Tibial artery (tissue), 4 donors: ENCODE data around the gene EXOC6B.

ENCODE experiments used
- DNase-seq, 2 donors: peaks; one replicate each; pipeline ENCODE4 v3.0.0-alpha.2; 2019
- H3K27ac ChIP-seq, 2 donors: fragments of 200-600 bp; sonication (generic) in 1 of 2; 1 replicate in 1 of 2; 2 replicates in 1 of 2; pipeline ENCODE4 v1.5.1; 2018 to 2019; ENCODE audit warnings: mild to moderate bottlenecking in 1 of 2
- H3K27me3 ChIP-seq, 2 donors: fragments of 200-600 bp; sonication (generic) in 1 of 2; one replicate each; pipeline versions ENCODE4 v1.5.1 to v1.6.0; 2016 to 2019
- H3K36me3 ChIP-seq, 3 donors: fragments of 200-600 bp; sonication (generic) in 2 of 3; one replicate each; pipeline ENCODE4 v1.5.1; 2016 to 2019; ENCODE audit warnings: mild to moderate bottlenecking in 2 of 3
- H3K4me1 ChIP-seq, 4 donors: fragments of 200-600 bp; sonication (generic) in 2 of 4; 1 replicate in 3 of 4; 2 replicates in 1 of 4; pipeline ENCODE4 v1.5.1; 2016 to 2019
- H3K4me3 ChIP-seq, 2 donors: fragments of 200-600 bp; sonication (generic) in 1 of 2; 1 replicate in 1 of 2; 2 replicates in 1 of 2; pipeline ENCODE4 v1.5.1; 2018 to 2019; ENCODE audit warnings: mild to moderate bottlenecking in 2 of 2
- H3K9me3 ChIP-seq, 3 donors: fragments of 200-600 bp; sonication (generic) in 1 of 3; one replicate each; pipeline ENCODE4 v1.5.1; 2016 to 2019
- intact Hi-C: fragments of 100-400 bp; cut with DNase I; formaldehyde crosslinking; loops from one replicate; pipeline ENCODE4 v1.15.0; 2023; ENCODE audit warnings: low total_unique reads
- TF ChIP-seq, protein P1 (sequence below), 2 experiments: fragments of 200-600 bp in 1 of 2; fragments of 450-650 bp in 1 of 2; IDR thresholded peaks; one replicate each; pipeline ENCODE4 v1.5.1; 2017 to 2019; ENCODE audit warnings: antibody characterized with exemption in 2 of 2, mild to moderate bottlenecking in 1 of 2, moderate library complexity in 1 of 2

Gene EXOC6B

GRCh38 chr2:72574886-72575285 lies 250.9 kb downstream of the EXOC6B start:
- intact Hi-C loops, result no loop called here
- DNase-seq, result no peak
- Histone ChIP-seq H3K27me3 (no peaks in the 10 kb centered on the region), H3K36me3 (no peaks in the 10 kb centered on the region), H3K4me1 (peaks cover 0 to 13% (median 3%) of the 10 kb centered on the region in 4 donors), H3K27ac (no peak overlapping the region), H3K4me3 (no peak overlapping the region), H3K9me3 (no peaks in the 10 kb centered on the region)
- TF ChIP-seq, protein P1, sequence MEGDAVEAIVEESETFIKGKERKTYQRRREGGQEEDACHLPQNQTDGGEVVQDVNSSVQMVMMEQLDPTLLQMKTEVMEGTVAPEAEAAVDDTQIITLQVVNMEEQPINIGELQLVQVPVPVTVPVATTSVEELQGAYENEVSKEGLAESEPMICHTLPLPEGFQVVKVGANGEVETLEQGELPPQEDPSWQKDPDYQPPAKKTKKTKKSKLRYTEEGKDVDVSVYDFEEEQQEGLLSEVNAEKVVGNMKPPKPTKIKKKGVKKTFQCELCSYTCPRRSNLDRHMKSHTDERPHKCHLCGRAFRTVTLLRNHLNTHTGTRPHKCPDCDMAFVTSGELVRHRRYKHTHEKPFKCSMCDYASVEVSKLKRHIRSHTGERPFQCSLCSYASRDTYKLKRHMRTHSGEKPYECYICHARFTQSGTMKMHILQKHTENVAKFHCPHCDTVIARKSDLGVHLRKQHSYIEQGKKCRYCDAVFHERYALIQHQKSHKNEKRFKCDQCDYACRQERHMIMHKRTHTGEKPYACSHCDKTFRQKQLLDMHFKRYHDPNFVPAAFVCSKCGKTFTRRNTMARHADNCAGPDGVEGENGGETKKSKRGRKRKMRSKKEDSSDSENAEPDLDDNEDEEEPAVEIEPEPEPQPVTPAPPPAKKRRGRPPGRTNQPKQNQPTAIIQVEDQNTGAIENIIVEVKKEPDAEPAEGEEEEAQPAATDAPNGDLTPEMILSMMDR (IDR thresholded peaks at IDR 0.05), result no peak

DNA sequence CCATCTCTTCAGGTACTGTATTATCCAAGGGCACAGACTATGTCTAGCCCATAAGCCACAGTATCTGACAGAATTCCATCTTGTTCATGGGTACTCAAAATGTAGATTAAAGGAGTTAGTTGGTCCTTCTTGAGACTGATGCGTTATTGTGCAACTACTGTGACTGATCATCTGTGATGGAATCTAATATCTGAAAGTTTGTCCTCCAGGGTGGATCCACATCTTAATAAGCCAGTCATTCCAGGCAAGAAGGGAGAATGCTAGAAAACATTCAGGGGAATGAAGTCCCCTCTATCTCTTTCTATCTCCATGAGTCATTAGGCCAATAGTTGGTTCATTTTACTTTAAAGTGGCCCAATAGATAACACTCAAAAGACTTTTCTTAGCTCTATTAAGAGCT lies 252.6 kb downstream of the EXOC6B start:
- intact Hi-C loops, result no loop called here
- no peak overlapping the region for H3K4me3 ChIP-seq
- DNase-seq, result no peak

DNA sequence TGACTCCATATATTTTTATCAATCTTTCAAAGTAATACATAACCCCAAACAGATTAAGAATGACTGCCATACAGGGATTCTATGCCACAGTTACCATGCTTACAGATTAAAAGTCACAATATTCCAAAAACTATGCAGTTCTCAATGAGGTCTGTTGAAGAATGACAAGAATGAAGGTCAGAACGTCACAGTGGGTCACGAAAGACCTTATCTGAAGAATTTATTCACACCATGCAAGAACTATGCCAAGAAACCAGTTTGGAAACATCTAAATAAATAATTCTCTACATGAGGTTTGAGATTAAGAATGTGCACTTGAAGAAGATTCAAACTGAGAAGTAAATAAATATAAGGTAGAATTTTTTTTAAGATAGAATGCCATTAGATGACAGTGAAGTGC lies 253.3 kb downstream of the EXOC6B start:
- Histone ChIP-seq H3K4me3 (no peak overlapping the region), H3K9me3 (no peaks in the 10 kb centered on the region), H3K36me3 (no peaks in the 10 kb centered on the region), H3K27me3 (no peaks in the 10 kb centered on the region), H3K27ac (no peak overlapping the region), H3K4me1 (peaks cover 0 to 13% (median 3%) of the 10 kb centered on the region in 4 donors)
- intact Hi-C loops, result no loop called here
- TF ChIP-seq, protein P1 (IDR thresholded peaks at IDR 0.05), result no peak
- no peak for DNase-seq

More for the DNA sequence above, 252.6 kb downstream of the EXOC6B start:
- Histone ChIP-seq H3K27ac (no peak overlapping the region), H3K4me1 (peaks cover 0 to 13% (median 3%) of the 10 kb centered on the region in 4 donors), H3K9me3 (no peaks in the 10 kb centered on the region), H3K36me3 (no peaks in the 10 kb centered on the region), H3K27me3 (no peaks in the 10 kb centered on the region)
- TF ChIP-seq, protein P1 (IDR thresholded peaks at IDR 0.05), result no peak

GRCh38 chr2:72570413-72570812 lies 255.4 kb downstream of the EXOC6B start:
- Histone ChIP-seq H3K4me1 (no peaks in the 10 kb centered on the region), H3K27ac (no peak overlapping the region), H3K4me3 (no peak overlapping the region), H3K27me3 (no peaks in the 10 kb centered on the region), H3K9me3 (no peaks in the 10 kb centered on the region), H3K36me3 (no peaks in the 10 kb centered on the region)
- DNase-seq, result no peak
- intact Hi-C loops, result no loop called here
- TF ChIP-seq, protein P1 (IDR thresholded peaks at IDR 0.05), result no peak

DNA sequence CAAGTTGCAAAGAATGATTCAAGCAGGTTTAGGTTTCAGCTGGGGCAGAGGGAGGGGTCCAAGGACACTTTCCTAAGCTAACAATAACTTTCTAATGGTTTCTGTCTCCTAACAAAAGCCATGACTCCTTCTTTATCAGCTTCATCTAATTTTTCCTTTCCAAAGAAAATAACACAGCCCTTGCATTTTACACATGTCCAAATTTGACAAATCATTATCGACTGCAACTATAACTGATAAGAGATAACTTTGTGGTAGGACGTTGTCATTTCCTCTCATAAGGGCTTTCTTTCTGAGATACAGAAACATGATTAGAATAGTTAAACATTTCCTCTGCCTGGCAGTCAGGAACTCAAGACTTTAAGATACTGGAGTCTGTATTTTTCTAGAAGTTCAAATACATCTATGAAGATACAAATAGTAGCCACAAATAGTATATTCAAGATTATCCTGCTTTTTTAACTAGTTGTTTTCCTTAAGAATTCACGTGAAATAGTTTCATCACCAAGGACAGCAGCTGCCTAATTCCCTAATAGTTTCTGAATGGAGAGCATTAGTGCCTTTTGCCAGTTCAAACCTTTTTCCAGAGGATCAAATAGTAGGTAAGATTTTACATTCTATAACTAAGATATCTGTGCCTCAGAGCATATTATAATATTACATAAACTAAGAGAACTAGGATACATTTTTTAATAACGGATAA lies 263.2 kb downstream of the EXOC6B start:
- Histone ChIP-seq H3K9me3 (no peaks in the 10 kb centered on the region), H3K27me3 (no peaks in the 10 kb centered on the region), H3K27ac (no peak overlapping the region), H3K36me3 (no peaks in the 10 kb centered on the region), H3K4me1 (peaks cover 0 to 22% (median 14%) of the 10 kb centered on the region in 4 donors), H3K4me3 (no peak overlapping the region)
- intact Hi-C loops, result no loop called here
- DNase-seq, result no peak
- TF ChIP-seq, protein P1 (IDR thresholded peaks at IDR 0.05), result no peak
